GM12878 (cell line): ENCODE results near the gene PROB1. TPM values are rescaled to one million over a fixed set of nuclear protein-coding genes. Genes with fewer than 3 reads are reported as not detected.

Source experiments
- ATF3 ChIP-seq: IDR thresholded peaks from 2 replicates; pipeline ENCODE4 v1.6.1; 2011; ENCODE audit warnings: low read depth, mild to moderate bottlenecking, low read length, moderate library complexity, borderline replicate concordance; ENCODE audit errors: extremely low read depth
- BHLHE40 ChIP-seq, 2 experiments: fragments of 450-650 bp in 1 of 2; IDR thresholded peaks; 2 replicates each; pipeline ENCODE4 v1.6.1; 2011 to 2017; ENCODE audit warnings: low read depth in 2 of 2, borderline replicate concordance in 1 of 2, improper control_type of control experiment in 1 of 2, low read length in 1 of 2, mild to moderate bottlenecking in 1 of 2
- BRCA1 ChIP-seq: IDR thresholded peaks from 2 replicates; pipeline ENCODE4 v1.6.1; 2011; ENCODE audit warnings: low read depth, low read length, improper control_type of control experiment
- EZH2 ChIP-seq: IDR thresholded peaks from 2 replicates; pipeline ENCODE4 v1.6.1; 2012; ENCODE audit warnings: low read depth, mild to moderate bottlenecking, control low read depth, inconsistent platforms, low read length, borderline replicate concordance; ENCODE audit not compliant: control insufficient read depth
- GABPA ChIP-seq: IDR thresholded peaks from 2 replicates; pipeline ENCODE4 v1.6.1; 2014; ENCODE audit warnings: antibody characterized with exemption, low read depth, mild to moderate bottlenecking, inconsistent platforms
- JUNB ChIP-seq: IDR thresholded peaks from 2 replicates; pipeline ENCODE4 v1.6.1; 2016; ENCODE audit warnings: antibody characterized with exemption, mild to moderate bottlenecking
- JUND ChIP-seq: IDR thresholded peaks from 2 replicates; pipeline ENCODE4 v1.6.1; 2012; ENCODE audit warnings: low read depth, mild to moderate bottlenecking, low read length, improper control_type of control experiment, moderate library complexity
- KDM1A ChIP-seq: fragments of 200-600 bp; sonication (generic); IDR thresholded peaks from 2 replicates; pipeline ENCODE4 v1.6.1; 2016; ENCODE audit warnings: borderline replicate concordance
- NR2C2 ChIP-seq: IDR thresholded peaks from 2 replicates; pipeline ENCODE4 v1.6.1; 2011; ENCODE audit warnings: borderline replicate concordance, low read depth; ENCODE audit not compliant: control insufficient read depth, insufficient read length
- PAX5 ChIP-seq: IDR thresholded peaks from 2 replicates; pipeline ENCODE4 v1.6.1; 2011; ENCODE audit warnings: low read depth, low read length, borderline replicate concordance
- PAX8 ChIP-seq: fragments of 450-650 bp; IDR thresholded peaks from 2 replicates; pipeline ENCODE4 v1.6.1; 2017; ENCODE audit warnings: mild to moderate bottlenecking, moderate library complexity
- RAD51 ChIP-seq: fragments of 450-650 bp; IDR thresholded peaks from 2 replicates; pipeline ENCODE4 v1.6.1; 2016; ENCODE audit warnings: moderate library complexity, mild to moderate bottlenecking, inconsistent platforms
- REST ChIP-seq: IDR thresholded peaks from 2 replicates; pipeline ENCODE4 v1.6.1; 2012; ENCODE audit warnings: mild to moderate bottlenecking, low read depth, low read length
- RFX5 ChIP-seq: IDR thresholded peaks from 2 replicates; pipeline ENCODE4 v1.6.1; 2011; ENCODE audit warnings: low read depth, low read length, improper control_type of control experiment
- SMC3 ChIP-seq: IDR thresholded peaks from 2 replicates; pipeline ENCODE4 v1.6.1; 2011; ENCODE audit warnings: low read length, improper control_type of control experiment, borderline replicate concordance
- STAT3 ChIP-seq: IDR thresholded peaks from 2 replicates; pipeline ENCODE4 v1.6.1; 2011; ENCODE audit warnings: low read depth, low read length, improper control_type of control experiment
- TARDBP ChIP-seq: IDR thresholded peaks from 2 replicates; pipeline ENCODE4 v1.6.1; 2016; ENCODE audit warnings: borderline replicate concordance
- WRNIP1 ChIP-seq: IDR thresholded peaks from 2 replicates; pipeline ENCODE4 v1.6.1; 2011; ENCODE audit warnings: low read depth, low read length, improper control_type of control experiment, borderline replicate concordance
- polyA plus RNA-seq, 11 experiments: library from polyadenylated mRNA; depleted of rRNA in 4 of 11; unstranded in 6 of 11; stranded (reverse) in 5 of 11; fragments of >200 nt; fragmentation: Nextera tagmentation in 4 of 11; fragmentation: Illumina TruSeq in 1 of 11; extraction: Ambion mirVana in 4 of 11; extraction: Trizol in 1 of 11; gene quantifications; 1 replicate in 1 of 11; 2 replicates in 10 of 11; pipeline versions ENCODE4 v1.2.1 to v1.2.3, GENCODE V29; 2011 to 2016; ENCODE audit warnings: inconsistent platforms in 2 of 11, missing spikeins in 2 of 11, low read depth in 1 of 11
- total RNA-seq, 4 experiments: library from RNA; depleted of rRNA in 3 of 4; stranded (reverse); fragments of >200 nt in 3 of 4; fragmentation: Illumina TruSeq in 1 of 4; extraction: Trizol in 1 of 4; gene quantifications; 2 replicates each; pipeline versions ENCODE4 v1.2.1 to v1.2.3, GENCODE V29; 2013 to 2021
- TF ChIP-seq, protein P1 (sequence below): fragments of 450-650 bp; IDR thresholded peaks from 2 replicates; pipeline ENCODE4 v1.6.1; 2018; ENCODE audit warnings: borderline replicate concordance, mild to moderate bottlenecking; ENCODE audit not compliant: partially characterized antibody
- TF ChIP-seq, protein P2 (sequence below): IDR thresholded peaks from 2 replicates; pipeline ENCODE4 v1.6.1; 2012; ENCODE audit warnings: low read depth, low read length, improper control_type of control experiment
- TF ChIP-seq, protein P3 (sequence below): fragments of 450-650 bp; IDR thresholded peaks from 2 replicates; pipeline ENCODE4 v1.6.1; 2017; ENCODE audit warnings: antibody characterized with exemption, mild to moderate bottlenecking, moderate library complexity

The PROB1 gene
- total and polyA plus RNA-seq, 10 of the 15 experiments (the other 5 are each of a cell fraction or from before 2014, with no cell fraction given): 0.14 to 8.1 (median 2.9) TPM

DNA sequence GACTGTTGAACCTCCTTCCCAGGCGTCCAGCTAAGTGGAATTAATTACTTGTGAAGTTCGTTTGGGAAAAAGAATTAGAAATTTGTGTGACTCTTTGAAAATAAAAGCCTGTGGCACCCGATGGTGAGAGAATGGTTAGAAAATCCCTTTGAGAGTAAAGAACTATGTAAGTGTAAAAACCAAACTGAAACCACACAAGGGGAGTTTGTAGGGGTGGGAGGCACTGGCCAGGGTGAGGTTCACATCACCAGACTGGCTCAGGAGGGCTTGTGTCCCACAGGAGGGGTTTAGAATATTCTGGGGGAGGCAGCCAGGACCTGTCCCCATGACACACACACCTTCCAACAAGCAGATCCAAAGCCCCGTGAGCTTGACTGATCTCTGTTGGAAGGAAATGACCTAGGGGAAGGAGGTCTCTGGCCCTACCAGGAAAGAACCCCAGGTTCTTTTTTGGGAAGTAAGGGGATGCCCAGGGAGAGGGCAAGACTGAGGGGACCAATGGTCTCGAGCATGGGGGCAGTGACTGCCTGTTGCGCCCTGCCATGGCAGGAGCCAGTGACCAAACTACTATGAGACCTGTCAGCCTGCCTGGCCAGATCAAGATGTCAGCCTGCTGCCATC lies 4.7 kb upstream of the PROB1 start (continued):
- TF ChIP-seq JUNB (peak; percentile 70), RFX5 (no peak), RAD51 (peak; percentile 8; the same call in 1 of the 2 replicates), EZH2 (no peak), STAT3 (no peak), KDM1A (no peak), SMC3 (no peak; the same call in 1 of the 2 replicates), PAX5 (peak; percentile 59; the same call in 1 of the 2 replicates), WRNIP1 (no peak), NR2C2 (no peak), REST (no peak), TARDBP (no peak), JUND (0 out of 2 replicates have a peak, but pooled peaks have one; percentile 7), PAX8 (no peak), BRCA1 (no peak), ATF3 (no peak), GABPA (no peak), BHLHE40 (IDR thresholded peaks at IDR 0.05; ENCODE audit: borderline replicate concordance in 1 of 2, low read depth in 2 of 2, low read length in 1 of 2) (peak; percentile 63 to 71; a peak in 3 of 4 replicates)
- TF ChIP-seq, protein P1, sequence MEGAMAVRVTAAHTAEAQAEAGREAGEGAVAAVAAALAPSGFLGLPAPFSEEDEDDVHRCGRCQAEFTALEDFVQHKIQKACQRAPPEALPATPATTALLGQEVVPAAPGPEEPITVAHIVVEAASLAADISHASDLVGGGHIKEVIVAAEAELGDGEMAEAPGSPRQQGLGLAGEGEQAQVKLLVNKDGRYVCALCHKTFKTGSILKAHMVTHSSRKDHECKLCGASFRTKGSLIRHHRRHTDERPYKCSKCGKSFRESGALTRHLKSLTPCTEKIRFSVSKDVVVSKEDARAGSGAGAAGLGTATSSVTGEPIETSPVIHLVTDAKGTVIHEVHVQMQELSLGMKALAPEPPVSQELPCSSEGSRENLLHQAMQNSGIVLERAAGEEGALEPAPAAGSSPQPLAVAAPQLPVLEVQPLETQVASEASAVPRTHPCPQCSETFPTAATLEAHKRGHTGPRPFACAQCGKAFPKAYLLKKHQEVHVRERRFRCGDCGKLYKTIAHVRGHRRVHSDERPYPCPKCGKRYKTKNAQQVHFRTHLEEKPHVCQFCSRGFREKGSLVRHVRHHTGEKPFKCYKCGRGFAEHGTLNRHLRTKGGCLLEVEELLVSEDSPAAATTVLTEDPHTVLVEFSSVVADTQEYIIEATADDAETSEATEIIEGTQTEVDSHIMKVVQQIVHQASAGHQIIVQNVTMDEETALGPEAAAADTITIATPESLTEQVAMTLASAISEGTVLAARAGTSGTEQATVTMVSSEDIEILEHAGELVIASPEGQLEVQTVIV: no peak
- TF ChIP-seq, protein P2, sequence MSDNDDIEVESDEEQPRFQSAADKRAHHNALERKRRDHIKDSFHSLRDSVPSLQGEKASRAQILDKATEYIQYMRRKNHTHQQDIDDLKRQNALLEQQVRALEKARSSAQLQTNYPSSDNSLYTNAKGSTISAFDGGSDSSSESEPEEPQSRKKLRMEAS: no peak
- TF ChIP-seq, protein P3, sequence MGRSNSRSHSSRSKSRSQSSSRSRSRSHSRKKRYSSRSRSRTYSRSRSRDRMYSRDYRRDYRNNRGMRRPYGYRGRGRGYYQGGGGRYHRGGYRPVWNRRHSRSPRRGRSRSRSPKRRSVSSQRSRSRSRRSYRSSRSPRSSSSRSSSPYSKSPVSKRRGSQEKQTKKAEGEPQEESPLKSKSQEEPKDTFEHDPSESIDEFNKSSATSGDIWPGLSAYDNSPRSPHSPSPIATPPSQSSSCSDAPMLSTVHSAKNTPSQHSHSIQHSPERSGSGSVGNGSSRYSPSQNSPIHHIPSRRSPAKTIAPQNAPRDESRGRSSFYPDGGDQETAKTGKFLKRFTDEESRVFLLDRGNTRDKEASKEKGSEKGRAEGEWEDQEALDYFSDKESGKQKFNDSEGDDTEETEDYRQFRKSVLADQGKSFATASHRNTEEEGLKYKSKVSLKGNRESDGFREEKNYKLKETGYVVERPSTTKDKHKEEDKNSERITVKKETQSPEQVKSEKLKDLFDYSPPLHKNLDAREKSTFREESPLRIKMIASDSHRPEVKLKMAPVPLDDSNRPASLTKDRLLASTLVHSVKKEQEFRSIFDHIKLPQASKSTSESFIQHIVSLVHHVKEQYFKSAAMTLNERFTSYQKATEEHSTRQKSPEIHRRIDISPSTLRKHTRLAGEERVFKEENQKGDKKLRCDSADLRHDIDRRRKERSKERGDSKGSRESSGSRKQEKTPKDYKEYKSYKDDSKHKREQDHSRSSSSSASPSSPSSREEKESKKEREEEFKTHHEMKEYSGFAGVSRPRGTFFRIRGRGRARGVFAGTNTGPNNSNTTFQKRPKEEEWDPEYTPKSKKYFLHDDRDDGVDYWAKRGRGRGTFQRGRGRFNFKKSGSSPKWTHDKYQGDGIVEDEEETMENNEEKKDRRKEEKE: no peak
